Trophoblast cell (in vitro differentiated cells and primary cell): Measurements from ENCODE around the gene C2CD4C.

Experiments
- DNase-seq, 2 donors: peaks; one replicate each; pipeline ENCODE4 v3.0.0-alpha.2; 2016
- H2AFZ ChIP-seq: 2 replicates; pipeline ENCODE4 v1.6.1; 2013; ENCODE audit warnings: low read length, moderate library complexity, mild to moderate bottlenecking; ENCODE audit not compliant: insufficient read depth, poor library complexity
- H2AK5ac ChIP-seq: 2 replicates; pipeline ENCODE4 v1.6.1; 2013; ENCODE audit warnings: mild to moderate bottlenecking, low read length
- H2BK120ac ChIP-seq: 2 replicates; pipeline ENCODE4 v1.6.1; 2013; ENCODE audit warnings: low read length, mild to moderate bottlenecking, moderate library complexity; ENCODE audit not compliant: insufficient read depth, poor library complexity
- H2BK12ac ChIP-seq: 2 replicates; pipeline ENCODE4 v1.6.1; 2013; ENCODE audit warnings: mild to moderate bottlenecking, low read length, moderate library complexity
- H2BK5ac ChIP-seq: 2 replicates; pipeline ENCODE4 v1.6.1; 2013; ENCODE audit warnings: low read length, low read depth, moderate library complexity, mild to moderate bottlenecking; ENCODE audit not compliant: poor library complexity
- H3K14ac ChIP-seq: 2 replicates; pipeline ENCODE4 v1.6.1; 2013; ENCODE audit warnings: mild to moderate bottlenecking, low read length
- H3K18ac ChIP-seq: 2 replicates; pipeline ENCODE4 v1.6.1; 2013; ENCODE audit warnings: mild to moderate bottlenecking, low read length
- H3K23ac ChIP-seq: 2 replicates; pipeline ENCODE4 v1.6.1; 2013; ENCODE audit warnings: low read length
- H3K27ac ChIP-seq: 2 replicates; pipeline ENCODE4 v1.5.1; 2013; ENCODE audit warnings: low read depth, mild to moderate bottlenecking, inconsistent platforms, low read length, moderate library complexity
- H3K27me3 ChIP-seq: 2 replicates; pipeline ENCODE4 v1.6.1; 2013; ENCODE audit warnings: inconsistent platforms, mild to moderate bottlenecking, low read length, moderate library complexity; ENCODE audit not compliant: insufficient read depth
- H3K36me3 ChIP-seq, 2 experiments: 1 replicate in 1 of 2; 2 replicates in 1 of 2; pipeline ENCODE4 v1.6.1; 2013; ENCODE audit warnings: low read length in 2 of 2, mild to moderate bottlenecking in 2 of 2, moderate library complexity in 1 of 2; ENCODE audit not compliant: insufficient read depth in 2 of 2, control insufficient read depth in 1 of 2
- H3K4ac ChIP-seq: 2 replicates; pipeline ENCODE4 v1.6.1; 2013; ENCODE audit warnings: low read depth, mild to moderate bottlenecking, low read length, moderate library complexity
- H3K4me1 ChIP-seq, 2 experiments: 1 replicate in 1 of 2; 2 replicates in 1 of 2; pipeline ENCODE4 v1.6.1; 2013; ENCODE audit warnings: low read length in 2 of 2, mild to moderate bottlenecking in 2 of 2, moderate library complexity in 1 of 2; ENCODE audit not compliant: insufficient read depth in 2 of 2, control insufficient read depth in 1 of 2
- H3K4me2 ChIP-seq: 2 replicates; pipeline ENCODE4 v1.6.1; 2013; ENCODE audit warnings: inconsistent platforms, mild to moderate bottlenecking, low read length, moderate library complexity
- H3K4me3 ChIP-seq: 2 replicates; pipeline ENCODE4 v1.5.1; 2013; ENCODE audit warnings: mild to moderate bottlenecking, low read depth, low read length, inconsistent platforms
- H3K79me1 ChIP-seq: one replicate; pipeline ENCODE4 v1.6.1; 2013; ENCODE audit warnings: low read length
- H3K79me2 ChIP-seq: 2 replicates; pipeline ENCODE4 v1.6.1; 2013; ENCODE audit warnings: low read length, mild to moderate bottlenecking; ENCODE audit not compliant: control insufficient read depth, insufficient read depth, poor library complexity
- H3K9ac ChIP-seq: 2 replicates; pipeline ENCODE4 v1.6.1; 2013; ENCODE audit warnings: mild to moderate bottlenecking, low read length
- H3K9me3 ChIP-seq: 2 replicates; pipeline ENCODE4 v1.6.1; 2013; ENCODE audit warnings: low read depth, mild to moderate bottlenecking, control low read depth, inconsistent platforms, low read length; ENCODE audit not compliant: insufficient read depth
- H4K12ac ChIP-seq: 2 replicates; pipeline ENCODE4 v1.6.1; 2013; ENCODE audit warnings: low read depth, mild to moderate bottlenecking, low read length, moderate library complexity
- H4K8ac ChIP-seq: 2 replicates; pipeline ENCODE4 v1.6.1; 2013; ENCODE audit warnings: low read depth, mild to moderate bottlenecking, low read length, moderate library complexity
- H4K91ac ChIP-seq: one replicate; pipeline ENCODE4 v1.6.1; 2013; ENCODE audit warnings: low read depth, mild to moderate bottlenecking, low read length, moderate library complexity
- WGBS: extraction: QIAGEN DNeasy Blood & Tissue Kit; methylation state at CpG from one replicate; pipeline ENCODE4 v1.1.7; 2013; ENCODE audit warnings: missing lambda C conversion rate; ENCODE audit not compliant: insufficient read length, insufficient coverage; ENCODE audit errors: extremely low coverage; 5-methylcytosine and 5-hydroxymethylcytosine counted together

C2CD4C gene

DNA sequence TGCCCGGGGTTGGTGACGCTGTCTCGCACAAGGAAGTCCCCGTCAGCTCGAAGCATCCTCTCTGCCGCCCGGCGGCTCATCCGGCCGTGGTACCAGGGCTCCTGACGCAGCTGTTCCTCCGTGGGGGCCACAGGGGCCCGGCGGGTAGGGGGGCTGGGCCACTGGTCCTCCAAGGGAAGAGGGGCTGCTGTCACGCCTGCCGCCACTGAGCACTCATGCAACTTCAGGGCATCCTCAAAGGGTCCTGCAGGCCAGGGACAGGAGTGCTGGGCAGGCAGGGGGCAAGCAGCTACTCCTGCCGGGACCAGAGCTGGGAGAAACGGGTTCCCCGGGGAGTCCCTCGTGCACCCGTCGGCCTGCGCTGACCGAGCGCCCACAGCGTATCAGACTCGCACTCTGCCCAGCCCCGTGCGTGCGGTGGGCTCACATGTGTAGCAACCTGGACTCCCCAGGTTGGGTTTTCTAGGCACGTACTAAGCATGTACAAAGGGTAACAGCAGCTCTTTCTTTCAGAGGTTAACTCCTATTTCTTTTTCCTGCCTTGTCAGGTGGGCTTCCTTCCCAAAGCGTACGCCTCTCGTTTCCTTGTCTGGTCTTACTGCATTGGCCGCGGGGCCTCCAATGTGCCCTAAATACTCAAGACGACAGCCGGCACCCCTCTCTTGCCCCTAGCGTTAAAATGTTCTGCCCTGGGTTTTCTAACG is 13.4 kb upstream of the C2CD4C start:
- Histone ChIP-seq H3K14ac (no peak overlapping the region), H3K79me1 (no peaks in the 10 kb centered on the region), H3K4me1 (peaks cover 7 to 8% of the 10 kb centered on the region in 2 experiments), H2BK120ac (no peak overlapping the region), H4K91ac (no peak overlapping the region), H3K27me3 (no peaks in the 10 kb centered on the region), H4K12ac (no peak overlapping the region), H3K27ac (no peak overlapping the region), H3K9ac (no peak overlapping the region), H2AFZ (no peak overlapping the region), H2BK12ac (no peak overlapping the region), H3K4ac (no peak overlapping the region), H3K4me3 (no peak overlapping the region), H3K23ac (no peak overlapping the region), H4K8ac (no peak overlapping the region), H2BK5ac (no peak overlapping the region), H3K18ac (no peak overlapping the region), H3K36me3 (peaks cover 4 to 20% of the 10 kb centered on the region in 2 experiments), H3K4me2 (no peak overlapping the region), H2AK5ac (no peak overlapping the region), H3K79me2 (no peaks in the 10 kb centered on the region), H3K9me3 (peaks cover 2% of the 10 kb centered on the region)
- DNase-seq = no peak
- WGBS = no CpG with 5 or more reads among the region's 40 CpGs

DNA sequence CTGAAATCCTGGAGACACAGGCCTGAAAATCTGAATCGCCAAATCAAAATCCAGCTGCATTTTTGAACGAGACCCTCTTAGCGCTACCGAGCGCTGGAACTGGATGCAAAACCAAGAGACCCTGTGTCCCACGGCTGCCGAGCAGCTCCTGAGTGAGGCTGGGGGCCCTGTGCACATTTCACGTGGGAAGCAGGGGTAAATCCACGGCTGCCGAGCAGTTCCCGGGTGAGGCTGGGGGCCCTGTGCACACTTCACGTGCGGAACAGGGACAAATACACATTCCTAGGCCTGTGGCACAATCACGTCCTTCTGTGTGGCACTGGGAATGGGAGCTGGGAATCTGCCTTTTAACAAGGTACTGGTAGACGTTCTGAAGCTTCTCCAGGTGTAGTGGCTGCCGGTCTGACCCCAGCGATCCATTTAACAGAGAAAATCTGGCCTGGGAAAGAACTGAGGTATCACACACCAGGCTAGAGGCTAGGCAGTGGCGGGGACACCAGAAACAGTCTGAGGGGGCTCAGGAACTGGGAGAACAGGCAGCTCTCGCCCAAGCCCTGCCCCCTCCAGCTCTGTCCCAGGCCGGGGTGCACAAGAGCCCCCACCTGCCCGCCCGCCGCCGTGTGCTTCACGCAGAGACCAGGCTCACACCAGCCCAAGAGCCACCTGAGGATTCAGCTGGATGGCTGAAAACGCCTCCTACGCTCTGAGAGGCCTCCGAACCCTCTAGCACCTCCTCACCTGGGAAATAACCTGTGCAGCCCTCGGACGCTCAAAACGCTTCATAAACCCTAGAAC is 11.0 kb upstream of the C2CD4C start:
- H3K36me3 ChIP-seq = peaks cover 10 to 27% of the 10 kb centered on the region in 2 experiments
- no peak overlapping the region for H3K4me2 ChIP-seq
- no peak overlapping the region for H2BK5ac ChIP-seq
- no peak overlapping the region for H3K23ac ChIP-seq
- no CpG with 5 or more reads among the region's 31 CpGs for WGBS
- no peak overlapping the region for H3K18ac ChIP-seq
- no peak overlapping the region for H4K91ac ChIP-seq
- H3K79me1 ChIP-seq = no peaks in the 10 kb centered on the region
- no peaks in the 10 kb centered on the region for H3K9me3 ChIP-seq
- DNase-seq = no peak
- peaks cover 8 to 9% of the 10 kb centered on the region in 2 experiments for H3K4me1 ChIP-seq
- no peak overlapping the region for H3K14ac ChIP-seq
- H3K27me3 ChIP-seq = no peaks in the 10 kb centered on the region
- no peak overlapping the region for H2AK5ac ChIP-seq
- no peak overlapping the region for H2AFZ ChIP-seq
- H3K79me2 ChIP-seq = no peaks in the 10 kb centered on the region
- H3K4ac ChIP-seq = no peak overlapping the region
- no peak overlapping the region for H4K12ac ChIP-seq
- no peak overlapping the region for H4K8ac ChIP-seq
- no peak overlapping the region for H2BK12ac ChIP-seq
- no peak overlapping the region for H2BK120ac ChIP-seq
- H3K27ac ChIP-seq = no peak overlapping the region
- H3K4me3 ChIP-seq = no peak overlapping the region
- no peak overlapping the region for H3K9ac ChIP-seq

DNA sequence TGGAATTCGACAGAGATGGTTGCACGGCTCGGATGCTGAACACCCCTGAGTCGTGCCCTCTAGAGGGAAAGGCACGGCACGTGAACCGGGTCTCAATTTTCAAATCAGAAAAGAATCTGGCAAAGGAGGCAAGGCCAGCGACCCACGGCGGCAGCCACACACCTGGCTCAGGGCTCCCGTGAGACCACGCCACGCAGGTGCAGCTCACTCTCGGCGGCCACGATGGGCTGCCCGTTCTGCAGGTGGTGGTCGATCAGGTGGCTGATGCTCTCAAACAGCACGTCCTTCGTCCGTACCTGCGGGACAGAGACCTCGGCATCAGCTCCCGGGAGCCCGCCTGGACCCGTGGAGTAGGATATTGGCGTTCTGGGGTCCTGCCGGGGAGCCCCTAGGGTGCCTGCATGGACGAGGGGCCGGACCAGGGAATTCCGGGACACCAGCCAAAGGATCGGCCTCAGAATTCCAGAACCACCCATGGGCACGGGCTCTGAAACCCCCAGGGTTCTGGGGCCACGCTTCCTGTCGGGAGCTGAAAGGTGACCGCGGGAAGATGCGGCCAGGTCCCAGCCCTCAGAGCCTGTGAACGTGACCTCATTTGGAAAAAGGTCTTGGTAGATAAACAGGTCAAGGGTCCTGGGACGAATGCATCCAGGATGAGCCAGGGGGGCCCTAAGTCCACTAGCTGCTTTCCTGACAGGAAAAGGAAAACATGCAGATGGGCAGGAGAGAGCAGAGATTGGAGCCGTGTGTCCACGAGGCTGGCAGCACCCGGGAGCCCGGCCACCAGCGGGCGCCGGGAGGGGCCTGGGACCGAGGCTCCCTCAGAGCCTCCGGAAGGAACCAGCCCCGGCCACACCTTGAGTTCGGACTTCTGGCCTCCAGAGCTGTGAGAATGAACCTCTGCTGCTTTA is 10.1 kb upstream of the C2CD4C start:
- Histone ChIP-seq H3K4me2 (no peak overlapping the region), H2BK5ac (no peak overlapping the region), H3K4ac (no peak overlapping the region), H2AK5ac (no peak overlapping the region), H3K4me3 (no peak overlapping the region), H2BK120ac (no peak overlapping the region), H2AFZ (no peak overlapping the region), H3K14ac (no peak overlapping the region), H3K36me3 (peaks cover 8 to 19% of the 10 kb centered on the region in 2 experiments), H3K79me1 (no peaks in the 10 kb centered on the region), H2BK12ac (no peak overlapping the region), H3K79me2 (no peaks in the 10 kb centered on the region), H3K9ac (no peak overlapping the region), H4K8ac (no peak overlapping the region), H3K9me3 (no peaks in the 10 kb centered on the region), H4K12ac (no peak overlapping the region), H3K27me3 (no peaks in the 10 kb centered on the region), H4K91ac (no peak overlapping the region), H3K27ac (no peak overlapping the region), H3K18ac (no peak overlapping the region), H3K4me1 (peaks cover 8 to 9% of the 10 kb centered on the region in 2 experiments), H3K23ac (no peak overlapping the region)
- WGBS = no CpG with 5 or more reads among the region's 51 CpGs
- no peak for DNase-seq

DNA sequence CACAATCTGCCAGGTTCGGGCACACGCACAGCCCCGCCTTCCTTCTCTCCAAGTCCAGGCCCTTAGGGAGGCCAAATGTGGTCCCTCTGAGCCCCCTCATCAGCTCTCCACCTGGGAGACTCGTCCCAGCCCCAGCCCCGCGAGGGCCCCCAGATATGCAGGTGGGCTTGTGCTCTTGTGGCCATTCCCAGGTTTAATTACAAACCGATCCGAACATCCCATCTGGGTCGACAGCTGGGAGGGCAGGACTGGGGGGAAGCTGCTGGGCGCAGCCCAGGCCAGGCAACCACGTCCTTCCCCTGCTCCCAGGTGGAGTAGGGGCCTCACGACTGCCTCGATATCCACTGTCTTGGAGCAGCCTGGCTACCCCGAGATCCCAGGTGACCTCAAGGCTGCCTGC is 7.5 kb upstream of the C2CD4C start:
- Histone ChIP-seq H2BK120ac (no peak overlapping the region), H3K27me3 (no peaks in the 10 kb centered on the region), H4K12ac (no peak overlapping the region), H3K9ac (no peak overlapping the region), H2AFZ (no peak overlapping the region), H3K27ac (no peak overlapping the region), H2BK12ac (no peak overlapping the region), H2BK5ac (no peak overlapping the region), H3K18ac (no peak overlapping the region), H3K14ac (no peak overlapping the region), H3K4me1 (peaks cover 8 to 9% of the 10 kb centered on the region in 2 experiments), H2AK5ac (no peak overlapping the region), H4K91ac (no peak overlapping the region), H3K9me3 (peaks cover 4% of the 10 kb centered on the region), H4K8ac (no peak overlapping the region), H3K36me3 (peaks cover 5 to 11% of the 10 kb centered on the region in 2 experiments), H3K79me1 (no peaks in the 10 kb centered on the region), H3K4me3 (no peak overlapping the region), H3K4ac (no peak overlapping the region), H3K23ac (no peak overlapping the region), H3K4me2 (no peak overlapping the region), H3K79me2 (no peaks in the 10 kb centered on the region)
- no CpG with 5 or more reads among the region's 14 CpGs for WGBS
- DNase-seq = no peak
